GM18499 (cell line): ENCODE data around the gene DLG2.
A peak's percentile ranks its signal among the peaks of the same experiment; 100 is the strongest.
"Not testable (repeated sequence)": the region's sequence is repeated elsewhere in the genome, so short reads cannot be mapped to it uniquely, and the experiment has no call there.

Experiments
- ATAC-seq: cut with Tn5 transposase; IDR thresholded peaks from one replicate; pipeline ENCODE4 v1.9.1; 2021; ENCODE audit warnings: moderate number of reproducible peaks; ENCODE audit not compliant: insufficient read depth, unreplicated experiment

Gene DLG2

GRCh38 chr11:85627332-85627997 is at the start of gene DLG2:
DLG2 (minus strand) TSS chr11:85627344.
- no peak for ATAC-seq

- ATAC-seq = no peak
Measured at GRCh38 chr11:85673393-85673792, 46.2 kb upstream of the DLG2 start.

- ATAC-seq = no peak
Measured at GRCh38 chr11:85672105-85672902, 45.2 kb upstream of the DLG2 start.

- not testable (repeated sequence) for ATAC-seq
Measured at GRCh38 chr11:85670949-85671663, 44.0 kb upstream of the DLG2 start.

GRCh38 chr11:85668157-85668556 is 41.0 kb upstream of the DLG2 start:
- no peak for ATAC-seq

- no peak for ATAC-seq
Measured at GRCh38 chr11:85666687-85667086, 39.5 kb upstream of the DLG2 start.

GRCh38 chr11:85665733-85666132 is 38.6 kb upstream of the DLG2 start:
- ATAC-seq = no peak

- peak; percentile 82 for ATAC-seq
Measured at GRCh38 chr11:85664615-85665481, 37.7 kb upstream of the DLG2 start, which contains the start of gene CREBZF. CREBZF (minus strand) TSS chr11:85665129; CDS start chr11:85664875, 254 bp downstream.

GRCh38 chr11:85663753-85664614 is 36.8 kb upstream of the DLG2 start:
- ATAC-seq = peak; percentile 41

- ATAC-seq = no peak
Measured at GRCh38 chr11:85663080-85663752, 36.1 kb upstream of the DLG2 start.

GRCh38 chr11:85661972-85662664 is 35.0 kb upstream of the DLG2 start:
- no peak for ATAC-seq

- ATAC-seq = no peak
Measured at GRCh38 chr11:85658180-85658579, 31.0 kb upstream of the DLG2 start.

GRCh38 chr11:85656777-85657176 is 29.6 kb upstream of the DLG2 start:
- no peak for ATAC-seq

GRCh38 chr11:85654343-85654742 is 27.2 kb upstream of the DLG2 start:
- ATAC-seq = not testable (repeated sequence)

- ATAC-seq = no peak
Measured at GRCh38 chr11:85652786-85653447, 25.8 kb upstream of the DLG2 start.

- no peak for ATAC-seq
Measured at GRCh38 chr11:85651118-85651517, 24.0 kb upstream of the DLG2 start.

- ATAC-seq = peak; percentile 96
Measured at GRCh38 chr11:85647604-85648299, 20.6 kb upstream of the DLG2 start, which contains the start of gene TMEM126A. TMEM126A (plus strand) TSS chr11:85647967; CDS start chr11:85650256, 2,289 bp downstream.
